Caco-2 (cell line): ENCODE results near the gene EDN1. TPM values are rescaled to one million over a fixed set of nuclear protein-coding genes. Genes with fewer than 3 reads are reported as not detected.

Experiments
- BruUV-seq: library from RNA; stranded (reverse); fragments of 400-500 nt; replicated peaks from 2 replicates; lab custom pipeline; 2021; lab: Mats Ljungman, UMichigan
- CTCF ChIA-PET: fragments of 300-600 bp; sonication (Branson Sonifier 250); formaldehyde crosslinking; loops from one replicate; lab custom pipeline; 2022; ENCODE audit warnings: antibody characterized with exemption; lab: Charles Lee
- POLR2A ChIA-PET: fragments of 300-600 bp; sonication (Branson Sonifier 250); formaldehyde crosslinking; loops from one replicate; lab custom pipeline; 2022; ENCODE audit warnings: antibody characterized with exemption; lab: Charles Lee
- DNase-seq, 2 experiments: peaks; one replicate each; pipeline versions ENCODE4 v3.0.0 to v3.0.0-alpha.2; 2020 to 2022
- H3K27me3 ChIP-seq: replicated peaks from 2 replicates; pipeline ENCODE4 v1.6.0; 2011; ENCODE audit warnings: low read length; ENCODE audit not compliant: control insufficient read depth, insufficient read depth
- H3K36me3 ChIP-seq: 2 replicates; pipeline ENCODE4 v1.5.1; 2011; ENCODE audit warnings: low read length; ENCODE audit not compliant: control insufficient read depth, insufficient read depth
- H3K4me1 ChIP-seq: fragments of 250-450 bp; sonication (Bioruptor Pico); 2 replicates; pipeline ENCODE4 v1.5.1; 2020; ENCODE audit warnings: mild to moderate bottlenecking
- H3K4me3 ChIP-seq: 2 replicates; pipeline ENCODE4 v1.5.1; 2011; ENCODE audit warnings: low read depth, mild to moderate bottlenecking, control low read depth, low read length
- H3K9me3 ChIP-seq: fragments of 250-450 bp; sonication (Bioruptor Pico); 2 replicates; pipeline ENCODE4 v1.5.1; 2020; ENCODE audit warnings: mild to moderate bottlenecking, moderate library complexity
- H3K27ac Mint-ChIP-seq: one replicate; pipeline ENCODE4 v1.8.0; 2022; ENCODE audit warnings: mixed read lengths; ENCODE audit not compliant: unreplicated experiment
- H3K27me3 Mint-ChIP-seq: one replicate; pipeline ENCODE4 v1.8.0; 2022; ENCODE audit warnings: mixed read lengths; ENCODE audit not compliant: insufficient read depth, unreplicated experiment
- H3K36me3 Mint-ChIP-seq: one replicate; pipeline ENCODE4 v1.8.0; 2022; ENCODE audit warnings: mild to moderate bottlenecking, mixed read lengths; ENCODE audit not compliant: insufficient read depth, unreplicated experiment
- H3K4me1 Mint-ChIP-seq: one replicate; pipeline ENCODE4 v1.8.0; 2022; ENCODE audit warnings: low read depth, mixed read lengths; ENCODE audit not compliant: unreplicated experiment
- H3K4me3 Mint-ChIP-seq: one replicate; pipeline ENCODE4 v1.8.0; 2022; ENCODE audit warnings: mild to moderate bottlenecking, moderate library complexity, mixed read lengths; ENCODE audit not compliant: unreplicated experiment
- H3K9me3 Mint-ChIP-seq: one replicate; pipeline ENCODE4 v1.8.0; 2022; ENCODE audit warnings: mixed read lengths; ENCODE audit not compliant: unreplicated experiment
- CTCF ChIP-seq, 2 experiments: fragments of 200-600 bp in 1 of 2; IDR thresholded peaks; 1 replicate in 1 of 2; 2 replicates in 1 of 2; pipeline versions ENCODE4 v1.5.1 to v1.8.0; 2011 to 2022; ENCODE audit warnings: antibody characterized with exemption in 1 of 2, control low read depth in 1 of 2, inconsistent platforms in 1 of 2, low read depth in 1 of 2, low read length in 1 of 2, mild to moderate bottlenecking in 1 of 2, moderate library complexity in 1 of 2; ENCODE audit not compliant: insufficient read depth in 1 of 2, severe bottlenecking in 1 of 2, unreplicated experiment in 1 of 2
- intact Hi-C: fragments of 100-400 bp; cut with micrococcal nuclease; formaldehyde crosslinking; loops from one replicate; pipeline ENCODE4 v1.10.0; 2022; ENCODE audit not compliant: unreplicated experiment
- total RNA-seq: library from RNA; stranded (reverse); gene quantifications from 2 replicates; pipeline ENCODE4 v1.2.3, GENCODE V29; 2022

The EDN1 gene
- total RNA-seq, 1 experiment from 2014 or later = 14.0 TPM

GRCh38 chr6:12258191-12258590 lies 32.0 kb upstream of the EDN1 start:
- no peaks in the 10 kb centered on the region for H3K36me3 ChIP-seq
- Mint-ChIP-seq H3K27ac (no peak overlapping the region), H3K4me1 (peaks cover 20% of the 10 kb centered on the region), H3K36me3 (no peaks in the 10 kb centered on the region), H3K27me3 (no peaks in the 10 kb centered on the region), H3K9me3 (no peaks in the 10 kb centered on the region), H3K4me3 (no peak overlapping the region)
- H3K4me3 ChIP-seq = no peak overlapping the region
- no TSS peak for BruUV-seq
- TF ChIP-seq CTCF (IDR thresholded peaks at IDR 0.05; ENCODE audit: insufficient read depth in 1 of 2, low read depth in 1 of 2, low read length in 1 of 2, severe bottlenecking in 1 of 2, unreplicated experiment in 1 of 2) = no peak
- POLR2A ChIA-PET = no interaction called here
- intact Hi-C loops = no loop called here
- no peak for DNase-seq
- H3K9me3 ChIP-seq = no peaks in the 10 kb centered on the region
- no peaks in the 10 kb centered on the region; the same call in 1 of the 2 replicates for H3K27me3 ChIP-seq
- CTCF ChIA-PET = interaction anchor here (0.6 to 0.7 kb wide), 2 partner anchors 603 to 1448 kb away, joined by 4 to 6 read pairs; no protein-coding TSS in a partner anchor
- H3K4me1 ChIP-seq = peaks cover 12% of the 10 kb centered on the region

- no peak for TF ChIP-seq CTCF (IDR thresholded peaks at IDR 0.05; ENCODE audit: insufficient read depth in 1 of 2, low read depth in 1 of 2, low read length in 1 of 2, severe bottlenecking in 1 of 2, unreplicated experiment in 1 of 2)
Observed at GRCh38 chr6:12258591-12259075, 31.5 kb upstream of the EDN1 start.

GRCh38 chr6:12260458-12261093 lies 29.6 kb upstream of the EDN1 start:
- peaks cover 9% of the 10 kb centered on the region for H3K4me1 ChIP-seq
- POLR2A ChIA-PET = no interaction called here
- Mint-ChIP-seq H3K27ac (no peak overlapping the region), H3K9me3 (peaks cover 9% of the 10 kb centered on the region), H3K4me3 (no peak overlapping the region), H3K36me3 (no peaks in the 10 kb centered on the region), H3K4me1 (peaks cover 20% of the 10 kb centered on the region), H3K27me3 (no peaks in the 10 kb centered on the region)
- CTCF ChIA-PET = no interaction called here
- DNase-seq = no peak
- intact Hi-C loops = no loop called here
- TF ChIP-seq CTCF (IDR thresholded peaks at IDR 0.05; ENCODE audit: insufficient read depth in 1 of 2, low read depth in 1 of 2, low read length in 1 of 2, severe bottlenecking in 1 of 2, unreplicated experiment in 1 of 2) = no peak
- H3K4me3 ChIP-seq = no peak overlapping the region
- no peaks in the 10 kb centered on the region for H3K9me3 ChIP-seq
- no peaks in the 10 kb centered on the region; the same call in 1 of the 2 replicates for H3K27me3 ChIP-seq
- H3K36me3 ChIP-seq = no peaks in the 10 kb centered on the region
- BruUV-seq = no TSS peak

More at GRCh38 chr6:12258591-12259075, 31.5 kb upstream of the EDN1 start:
- H3K9me3 Mint-ChIP-seq = no peaks in the 10 kb centered on the region
- no peak overlapping the region for H3K4me3 Mint-ChIP-seq
- BruUV-seq = no TSS peak
- Histone ChIP-seq H3K4me3 (no peak overlapping the region), H3K36me3 (no peaks in the 10 kb centered on the region), H3K9me3 (no peaks in the 10 kb centered on the region), H3K4me1 (peaks cover 12% of the 10 kb centered on the region), H3K27me3 (no peaks in the 10 kb centered on the region; the same call in 1 of the 2 replicates)
- CTCF ChIA-PET = no interaction called here
- H3K36me3 Mint-ChIP-seq = no peaks in the 10 kb centered on the region
- POLR2A ChIA-PET = no interaction called here
- H3K27me3 Mint-ChIP-seq = no peaks in the 10 kb centered on the region
- no peak overlapping the region for H3K27ac Mint-ChIP-seq
- peaks cover 20% of the 10 kb centered on the region for H3K4me1 Mint-ChIP-seq
- intact Hi-C loops = no loop called here
- DNase-seq = no peak
